Right atrium auricular region (tissue), 2 donors: ENCODE data around the gene ZBTB7A. TPM values are rescaled to one million over a fixed set of nuclear protein-coding genes. Genes with fewer than 3 reads are reported as not detected.

Experiments
- DNase-seq: peaks from one replicate; pipeline ENCODE4 v3.0.0-alpha.2; 2019; ENCODE audit warnings: low spot score
- H3K27ac ChIP-seq, 2 donors: fragments of 200-600 bp; sonication (generic); 1 replicate in 1 of 2; 2 replicates in 1 of 2; pipeline ENCODE4 v1.5.1; 2016 to 2019
- H3K27me3 ChIP-seq, 2 donors: fragments of 200-600 bp; sonication (generic); one replicate each; pipeline versions ENCODE4 v1.5.1 to v1.6.0; 2017 to 2019
- H3K36me3 ChIP-seq: fragments of 200-600 bp; sonication (generic); one replicate; pipeline ENCODE4 v1.5.1; 2016
- H3K4me1 ChIP-seq, 2 donors: fragments of 200-600 bp; sonication (generic); one replicate each; pipeline versions ENCODE4 v1.5.1 to v1.6.0; 2017 to 2019
- H3K4me3 ChIP-seq, 2 donors: fragments of 200-600 bp; sonication (generic); 1 replicate in 1 of 2; 2 replicates in 1 of 2; pipeline ENCODE4 v1.5.1; 2017 to 2019; ENCODE audit warnings: mild to moderate bottlenecking in 1 of 2, moderate library complexity in 1 of 2
- H3K9me3 ChIP-seq, 2 donors: fragments of 200-600 bp; sonication (generic); one replicate each; pipeline ENCODE4 v1.5.1; 2019
- CTCF ChIP-seq, 2 donors: fragments of 200-600 bp; sonication (generic); IDR thresholded peaks; one replicate each; pipeline ENCODE4 v1.5.1; 2019; ENCODE audit warnings: antibody characterized with exemption in 2 of 2
- total RNA-seq, 2 donors: library from RNA; depleted of rRNA; stranded (reverse); fragments of >200 nt; gene quantifications; one replicate each; pipeline ENCODE4 v1.1.0, GENCODE V29; 2016

Gene ZBTB7A
- total RNA-seq, 2 donors from 2014 or later = 33.8 to 50.0 TPM

- Histone ChIP-seq H3K27me3 (no peaks in the 10 kb centered on the region), H3K9me3 (no peaks in the 10 kb centered on the region), H3K36me3 (peaks cover 65% of the 10 kb centered on the region)
Observed at GRCh38 chr19:4101496-4101770, 34.7 kb upstream of the ZBTB7A start.

GRCh38 chr19:4100647-4101495 lies 34.2 kb upstream of the ZBTB7A start:
- peaks cover 59% of the 10 kb centered on the region for H3K36me3 ChIP-seq
- H3K9me3 ChIP-seq = no peaks in the 10 kb centered on the region
- DNase-seq = no peak
- H3K4me3 ChIP-seq = no peak overlapping the region
- no peak overlapping the region for H3K27ac ChIP-seq
- peaks cover 0 to 25% of the 10 kb centered on the region in 2 donors for H3K4me1 ChIP-seq
- TF ChIP-seq CTCF (IDR thresholded peaks at IDR 0.05) = no peak
- no peaks in the 10 kb centered on the region for H3K27me3 ChIP-seq

More at GRCh38 chr19:4101496-4101770, 34.7 kb upstream of the ZBTB7A start:
- no peak for TF ChIP-seq CTCF (IDR thresholded peaks at IDR 0.05)
- no peak for DNase-seq
- Histone ChIP-seq H3K27ac (no peak overlapping the region), H3K4me3 (no peak overlapping the region), H3K4me1 (peaks cover 0 to 23% of the 10 kb centered on the region in 2 donors)

GRCh38 chr19:4099041-4099764 lies 32.5 kb upstream of the ZBTB7A start:
- peak overlapping the region in 1 of 2 donors; percentile 73 for H3K27ac ChIP-seq
- no peak for DNase-seq
- H3K36me3 ChIP-seq = peaks cover 55% of the 10 kb centered on the region
- H3K4me3 ChIP-seq = no peak overlapping the region
- H3K9me3 ChIP-seq = no peaks in the 10 kb centered on the region
- TF ChIP-seq CTCF (IDR thresholded peaks at IDR 0.05) = no peak
- H3K27me3 ChIP-seq = no peaks in the 10 kb centered on the region
- H3K4me1 ChIP-seq = peaks cover 0 to 25% of the 10 kb centered on the region in 2 donors

- peak overlapping the region; percentile 73 to 78 for H3K27ac ChIP-seq
Observed at GRCh38 chr19:4098493-4098892, 31.8 kb upstream of the ZBTB7A start.

GRCh38 chr19:4097501-4097900 lies 30.8 kb upstream of the ZBTB7A start:
- peak; percentile 62 for DNase-seq
- no peak for TF ChIP-seq CTCF (IDR thresholded peaks at IDR 0.05)

More at GRCh38 chr19:4098493-4098892, 31.8 kb upstream of the ZBTB7A start:
- Histone ChIP-seq H3K4me3 (no peak overlapping the region), H3K36me3 (peaks cover 58% of the 10 kb centered on the region), H3K9me3 (no peaks in the 10 kb centered on the region), H3K27me3 (no peaks in the 10 kb centered on the region), H3K4me1 (peaks cover 0 to 25% of the 10 kb centered on the region in 2 donors)
- no peak for DNase-seq
- TF ChIP-seq CTCF (IDR thresholded peaks at IDR 0.05) = no peak

More at GRCh38 chr19:4097501-4097900, 30.8 kb upstream of the ZBTB7A start:
- H3K27me3 ChIP-seq = no peaks in the 10 kb centered on the region
- no peak overlapping the region for H3K4me3 ChIP-seq
- no peaks in the 10 kb centered on the region for H3K9me3 ChIP-seq
- H3K27ac ChIP-seq = peak overlapping the region; percentile 73 to 78
- H3K36me3 ChIP-seq = peaks cover 49% of the 10 kb centered on the region
- H3K4me1 ChIP-seq = peaks cover 0 to 25% of the 10 kb centered on the region in 2 donors
